HCT116 (cell line): ENCODE data around the gene ADORA2B.

ENCODE experiments used
- CEBPB ChIP-seq: IDR thresholded peaks from 2 replicates; pipeline ENCODE4 v1.6.1; 2012; ENCODE audit warnings: low read depth
- EZH2phosphoT487 ChIP-seq: fragments of 200-600 bp; IDR thresholded peaks from 2 replicates; pipeline ENCODE4 v1.6.1; 2018; ENCODE audit warnings: antibody characterized with exemption, borderline replicate concordance
- POLR2A ChIP-seq: IDR thresholded peaks from 2 replicates; pipeline ENCODE4 v1.7.0; 2011; ENCODE audit warnings: borderline replicate concordance; ENCODE audit not compliant: insufficient read depth, insufficient read length; ENCODE audit errors: extremely low read depth
- POLR2AphosphoS5 ChIP-seq: IDR thresholded peaks from 2 replicates; pipeline ENCODE4 v1.6.1; 2011; ENCODE audit warnings: mild to moderate bottlenecking, low read depth, low read length, moderate library complexity
- RAD21 ChIP-seq: IDR thresholded peaks from 2 replicates; pipeline ENCODE4 v1.6.1; 2012; ENCODE audit warnings: low read depth, mild to moderate bottlenecking
- YY1 ChIP-seq: IDR thresholded peaks from 2 replicates; pipeline ENCODE4 v1.6.1; 2011; ENCODE audit warnings: low read length, low read depth, moderate library complexity, mild to moderate bottlenecking; ENCODE audit not compliant: insufficient replicate concordance; ENCODE audit errors: extremely low read depth
- TF ChIP-seq, protein P1 (sequence below), 3 experiments: fragments of 200-600 bp in 1 of 3; sonication (generic) in 1 of 3; IDR thresholded peaks in 2 of 3; conservative IDR thresholded peaks in 1 of 3; 2 replicates each; pipeline ENCODE4 v1.5.1; 2012 to 2017; ENCODE audit warnings: low read depth in 2 of 3, low read length in 2 of 3, antibody characterized with exemption in 1 of 3, borderline replicate concordance in 1 of 3, control low read depth in 1 of 3, mild to moderate bottlenecking in 1 of 3, mixed read lengths in 1 of 3, mixed run types in 1 of 3, moderate library complexity in 1 of 3; ENCODE audit not compliant: insufficient read depth in 1 of 3
- TF ChIP-seq, protein P2 (sequence below): IDR thresholded peaks from 2 replicates; pipeline ENCODE4 v1.6.1; 2012

- TF ChIP-seq, protein P1, sequence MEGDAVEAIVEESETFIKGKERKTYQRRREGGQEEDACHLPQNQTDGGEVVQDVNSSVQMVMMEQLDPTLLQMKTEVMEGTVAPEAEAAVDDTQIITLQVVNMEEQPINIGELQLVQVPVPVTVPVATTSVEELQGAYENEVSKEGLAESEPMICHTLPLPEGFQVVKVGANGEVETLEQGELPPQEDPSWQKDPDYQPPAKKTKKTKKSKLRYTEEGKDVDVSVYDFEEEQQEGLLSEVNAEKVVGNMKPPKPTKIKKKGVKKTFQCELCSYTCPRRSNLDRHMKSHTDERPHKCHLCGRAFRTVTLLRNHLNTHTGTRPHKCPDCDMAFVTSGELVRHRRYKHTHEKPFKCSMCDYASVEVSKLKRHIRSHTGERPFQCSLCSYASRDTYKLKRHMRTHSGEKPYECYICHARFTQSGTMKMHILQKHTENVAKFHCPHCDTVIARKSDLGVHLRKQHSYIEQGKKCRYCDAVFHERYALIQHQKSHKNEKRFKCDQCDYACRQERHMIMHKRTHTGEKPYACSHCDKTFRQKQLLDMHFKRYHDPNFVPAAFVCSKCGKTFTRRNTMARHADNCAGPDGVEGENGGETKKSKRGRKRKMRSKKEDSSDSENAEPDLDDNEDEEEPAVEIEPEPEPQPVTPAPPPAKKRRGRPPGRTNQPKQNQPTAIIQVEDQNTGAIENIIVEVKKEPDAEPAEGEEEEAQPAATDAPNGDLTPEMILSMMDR (IDR thresholded peaks at IDR 0.05 in 2 of 3, conservative IDR thresholded peaks at IDR 0.05 in 1 of 3; ENCODE audit: borderline replicate concordance in 1 of 3, insufficient read depth in 1 of 3, low read depth in 2 of 3, low read length in 2 of 3), result no peak
- TF ChIP-seq POLR2AphosphoS5, result peak; percentile 97
- no peak for TF ChIP-seq CEBPB
- TF ChIP-seq EZH2phosphoT487, result no peak
- TF ChIP-seq, protein P2, sequence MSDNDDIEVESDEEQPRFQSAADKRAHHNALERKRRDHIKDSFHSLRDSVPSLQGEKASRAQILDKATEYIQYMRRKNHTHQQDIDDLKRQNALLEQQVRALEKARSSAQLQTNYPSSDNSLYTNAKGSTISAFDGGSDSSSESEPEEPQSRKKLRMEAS, result peak; percentile 92
- peak; percentile 83 for TF ChIP-seq YY1
- no peak for TF ChIP-seq RAD21
- TF ChIP-seq POLR2A, result peak; percentile 92
These were observed 54.4 kb downstream of the ADORA2B start, which contains the start of the genes TTC19 and ZSWIM7 for GRCh38 chr17:15999141-15999973.
